SJSA1 (cell line): ENCODE results near the gene ARHGEF17. TPM values are rescaled to one million over a fixed set of nuclear protein-coding genes. Genes with fewer than 3 reads are reported as not detected.

Source experiments
- DNase-seq, 2 experiments: peaks; one replicate each; pipeline ENCODE4 v3.0.0-alpha.2; 2015 to 2020; ENCODE audit warnings: low spot score in 2 of 2, low read depth in 1 of 2
- H3K27ac ChIP-seq: fragments of 250-450 bp; sonication (Bioruptor Pico); 2 replicates; pipeline ENCODE4 v1.5.1; 2020; ENCODE audit warnings: mild to moderate bottlenecking, moderate library complexity
- H3K27me3 ChIP-seq: fragments of 250-450 bp; sonication (Bioruptor Pico); replicated peaks from 2 replicates; pipeline ENCODE4 v1.5.1; 2020; ENCODE audit warnings: mild to moderate bottlenecking, moderate library complexity
- H3K36me3 ChIP-seq: fragments of 250-450 bp; sonication (Bioruptor Pico); 2 replicates; pipeline ENCODE4 v1.5.1; 2020; ENCODE audit warnings: mild to moderate bottlenecking
- H3K4me1 ChIP-seq: fragments of 250-450 bp; sonication (Bioruptor Pico); replicated peaks from 2 replicates; pipeline ENCODE4 v1.6.1; 2021; ENCODE audit warnings: mild to moderate bottlenecking
- H3K4me3 ChIP-seq: fragments of 250-450 bp; sonication (Bioruptor Pico); 2 replicates; pipeline ENCODE4 v1.5.1; 2020; ENCODE audit warnings: mild to moderate bottlenecking
- H3K9me3 ChIP-seq: fragments of 250-450 bp; sonication (Bioruptor Pico); replicated peaks from 2 replicates; pipeline ENCODE4 v1.5.1; 2020; ENCODE audit warnings: mild to moderate bottlenecking
- total RNA-seq: library from RNA; depleted of rRNA; stranded (reverse); fragments of >200 nt; shearing (Covaris generic); gene quantifications from 2 replicates; pipeline ENCODE4 v1.2.3, GENCODE V29; 2014

Gene ARHGEF17
- total RNA-seq, 1 experiment from 2014 or later: 14.6 TPM

GRCh38 chr11:73397468-73398131, 89.5 kb downstream of the ARHGEF17 start:
- H3K4me3 ChIP-seq: no peak overlapping the region
- H3K9me3 ChIP-seq: no peaks in the 10 kb centered on the region
- no peak for DNase-seq
- H3K27ac ChIP-seq: no peak overlapping the region
- peaks cover 9% of the 10 kb centered on the region for H3K4me1 ChIP-seq
- H3K27me3 ChIP-seq: no peaks in the 10 kb centered on the region
- H3K36me3 ChIP-seq: peaks cover 37% of the 10 kb centered on the region

GRCh38 chr11:73398132-73398526, 90.1 kb downstream of the ARHGEF17 start:
- H3K27me3 ChIP-seq: no peaks in the 10 kb centered on the region
- H3K4me3 ChIP-seq: no peak overlapping the region
- DNase-seq: no peak
- H3K36me3 ChIP-seq: peaks cover 37% of the 10 kb centered on the region
- no peaks in the 10 kb centered on the region for H3K9me3 ChIP-seq
- H3K4me1 ChIP-seq: peaks cover 9% of the 10 kb centered on the region
- H3K27ac ChIP-seq: no peak overlapping the region

- no peak overlapping the region for H3K27ac ChIP-seq
- peaks cover 31% of the 10 kb centered on the region for H3K36me3 ChIP-seq
- no peak for DNase-seq
- no peaks in the 10 kb centered on the region for H3K27me3 ChIP-seq
- H3K4me3 ChIP-seq: no peak overlapping the region
- no peaks in the 10 kb centered on the region for H3K9me3 ChIP-seq
- peaks cover 9% of the 10 kb centered on the region for H3K4me1 ChIP-seq
Measured at GRCh38 chr11:73398721-73399120, 90.6 kb downstream of the ARHGEF17 start.

GRCh38 chr11:73399159-73399590, 91.1 kb downstream of the ARHGEF17 start:
- Histone ChIP-seq H3K36me3 (peaks cover 29% of the 10 kb centered on the region), H3K27me3 (no peaks in the 10 kb centered on the region), H3K4me1 (peaks cover 9% of the 10 kb centered on the region), H3K27ac (no peak overlapping the region), H3K4me3 (no peak overlapping the region), H3K9me3 (no peaks in the 10 kb centered on the region)
- no peak for DNase-seq

- Histone ChIP-seq H3K4me1 (peaks cover 9% of the 10 kb centered on the region), H3K27ac (no peak overlapping the region), H3K27me3 (no peaks in the 10 kb centered on the region), H3K4me3 (no peak overlapping the region), H3K9me3 (no peaks in the 10 kb centered on the region), H3K36me3 (peaks cover 24% of the 10 kb centered on the region)
- DNase-seq: no peak
Measured at GRCh38 chr11:73399636-73400035, 91.6 kb downstream of the ARHGEF17 start.

GRCh38 chr11:73400293-73400692, 92.2 kb downstream of the ARHGEF17 start:
- Histone ChIP-seq H3K4me1 (peaks cover 9% of the 10 kb centered on the region), H3K36me3 (peaks cover 17% of the 10 kb centered on the region), H3K4me3 (no peak overlapping the region), H3K27ac (no peak overlapping the region), H3K9me3 (no peaks in the 10 kb centered on the region), H3K27me3 (no peaks in the 10 kb centered on the region)
- DNase-seq: no peak

- H3K36me3 ChIP-seq: peaks cover 8% of the 10 kb centered on the region; the same call in 1 of the 2 replicates
- no peak for DNase-seq
- no peak overlapping the region for H3K27ac ChIP-seq
- H3K4me1 ChIP-seq: peaks cover 9% of the 10 kb centered on the region
- no peak overlapping the region for H3K4me3 ChIP-seq
- no peaks in the 10 kb centered on the region for H3K27me3 ChIP-seq
- H3K9me3 ChIP-seq: no peaks in the 10 kb centered on the region
Measured at GRCh38 chr11:73401217-73401923, 93.3 kb downstream of the ARHGEF17 start.

GRCh38 chr11:73401924-73402833, 94.1 kb downstream of the ARHGEF17 start:
- H3K27me3 ChIP-seq: no peaks in the 10 kb centered on the region
- no peak for DNase-seq
- no peak overlapping the region for H3K4me3 ChIP-seq
- H3K27ac ChIP-seq: no peak overlapping the region
- no peaks in the 10 kb centered on the region for H3K9me3 ChIP-seq
- H3K4me1 ChIP-seq: peaks cover 9% of the 10 kb centered on the region
- H3K36me3 ChIP-seq: no peaks in the 10 kb centered on the region; the same call in 1 of the 2 replicates

- Histone ChIP-seq H3K27me3 (no peaks in the 10 kb centered on the region), H3K9me3 (no peaks in the 10 kb centered on the region), H3K36me3 (no peaks in the 10 kb centered on the region; the same call in 1 of the 2 replicates), H3K4me3 (no peak overlapping the region), H3K27ac (no peak overlapping the region), H3K4me1 (peaks cover 9% of the 10 kb centered on the region)
- no peak for DNase-seq
Measured at GRCh38 chr11:73402834-73403185, 94.7 kb downstream of the ARHGEF17 start.

- H3K36me3 ChIP-seq: peaks cover 3% of the 10 kb centered on the region; the same call in 1 of the 2 replicates
- no peaks in the 10 kb centered on the region for H3K27me3 ChIP-seq
- no peaks in the 10 kb centered on the region for H3K9me3 ChIP-seq
- peaks cover 9% of the 10 kb centered on the region for H3K4me1 ChIP-seq
- H3K27ac ChIP-seq: no peak overlapping the region
- DNase-seq: no peak
- H3K4me3 ChIP-seq: no peak overlapping the region
Measured at GRCh38 chr11:73403541-73403940, 95.5 kb downstream of the ARHGEF17 start.

GRCh38 chr11:73404048-73404447, 96.0 kb downstream of the ARHGEF17 start:
- Histone ChIP-seq H3K27ac (no peak overlapping the region), H3K27me3 (no peaks in the 10 kb centered on the region), H3K36me3 (peaks cover 3% of the 10 kb centered on the region; the same call in 1 of the 2 replicates), H3K4me1 (peaks cover 6% of the 10 kb centered on the region), H3K4me3 (no peak overlapping the region), H3K9me3 (no peaks in the 10 kb centered on the region)
- peak in 1 of 2 experiments; percentile 31 for DNase-seq

- no peaks in the 10 kb centered on the region for H3K27me3 ChIP-seq
- H3K9me3 ChIP-seq: no peaks in the 10 kb centered on the region
- H3K27ac ChIP-seq: no peak overlapping the region
- no peak for DNase-seq
- H3K36me3 ChIP-seq: peaks cover 7% of the 10 kb centered on the region; the same call in 1 of the 2 replicates
- H3K4me3 ChIP-seq: no peak overlapping the region
- H3K4me1 ChIP-seq: peaks cover under 1% of the 10 kb centered on the region; the same call in 1 of the 2 replicates
Measured at GRCh38 chr11:73404506-73405145, 96.5 kb downstream of the ARHGEF17 start.

GRCh38 chr11:73405146-73405510, 97.1 kb downstream of the ARHGEF17 start:
- H3K9me3 ChIP-seq: no peaks in the 10 kb centered on the region
- H3K36me3 ChIP-seq: peaks cover 7% of the 10 kb centered on the region; the same call in 1 of the 2 replicates
- no peaks in the 10 kb centered on the region for H3K4me1 ChIP-seq
- H3K4me3 ChIP-seq: no peak overlapping the region
- DNase-seq: no peak
- H3K27ac ChIP-seq: no peak overlapping the region
- no peaks in the 10 kb centered on the region for H3K27me3 ChIP-seq
